Trophoblast cell (in vitro differentiated cells and primary cell): ENCODE results near the gene TEC.
A peak's percentile ranks its signal among the peaks of the same experiment; 100 is the strongest.

Source experiments
- DNase-seq, 2 donors: peaks; one replicate each; pipeline ENCODE4 v3.0.0-alpha.2; 2016
- H2AFZ ChIP-seq: 2 replicates; pipeline ENCODE4 v1.6.1; 2013; ENCODE audit warnings: low read length, moderate library complexity, mild to moderate bottlenecking; ENCODE audit not compliant: insufficient read depth, poor library complexity
- H2AK5ac ChIP-seq: 2 replicates; pipeline ENCODE4 v1.6.1; 2013; ENCODE audit warnings: mild to moderate bottlenecking, low read length
- H2BK120ac ChIP-seq: 2 replicates; pipeline ENCODE4 v1.6.1; 2013; ENCODE audit warnings: low read length, mild to moderate bottlenecking, moderate library complexity; ENCODE audit not compliant: insufficient read depth, poor library complexity
- H2BK12ac ChIP-seq: 2 replicates; pipeline ENCODE4 v1.6.1; 2013; ENCODE audit warnings: mild to moderate bottlenecking, low read length, moderate library complexity
- H2BK5ac ChIP-seq: 2 replicates; pipeline ENCODE4 v1.6.1; 2013; ENCODE audit warnings: low read length, low read depth, moderate library complexity, mild to moderate bottlenecking; ENCODE audit not compliant: poor library complexity
- H3K14ac ChIP-seq: 2 replicates; pipeline ENCODE4 v1.6.1; 2013; ENCODE audit warnings: mild to moderate bottlenecking, low read length
- H3K18ac ChIP-seq: 2 replicates; pipeline ENCODE4 v1.6.1; 2013; ENCODE audit warnings: mild to moderate bottlenecking, low read length
- H3K23ac ChIP-seq: 2 replicates; pipeline ENCODE4 v1.6.1; 2013; ENCODE audit warnings: low read length
- H3K27ac ChIP-seq: 2 replicates; pipeline ENCODE4 v1.5.1; 2013; ENCODE audit warnings: low read depth, mild to moderate bottlenecking, inconsistent platforms, low read length, moderate library complexity
- H3K27me3 ChIP-seq: 2 replicates; pipeline ENCODE4 v1.6.1; 2013; ENCODE audit warnings: inconsistent platforms, mild to moderate bottlenecking, low read length, moderate library complexity; ENCODE audit not compliant: insufficient read depth
- H3K36me3 ChIP-seq, 2 experiments: 1 replicate in 1 of 2; 2 replicates in 1 of 2; pipeline ENCODE4 v1.6.1; 2013; ENCODE audit warnings: low read length in 2 of 2, mild to moderate bottlenecking in 2 of 2, moderate library complexity in 1 of 2; ENCODE audit not compliant: insufficient read depth in 2 of 2, control insufficient read depth in 1 of 2
- H3K4ac ChIP-seq: 2 replicates; pipeline ENCODE4 v1.6.1; 2013; ENCODE audit warnings: low read depth, mild to moderate bottlenecking, low read length, moderate library complexity
- H3K4me1 ChIP-seq, 2 experiments: 1 replicate in 1 of 2; 2 replicates in 1 of 2; pipeline ENCODE4 v1.6.1; 2013; ENCODE audit warnings: low read length in 2 of 2, mild to moderate bottlenecking in 2 of 2, moderate library complexity in 1 of 2; ENCODE audit not compliant: insufficient read depth in 2 of 2, control insufficient read depth in 1 of 2
- H3K4me2 ChIP-seq: 2 replicates; pipeline ENCODE4 v1.6.1; 2013; ENCODE audit warnings: inconsistent platforms, mild to moderate bottlenecking, low read length, moderate library complexity
- H3K4me3 ChIP-seq: 2 replicates; pipeline ENCODE4 v1.5.1; 2013; ENCODE audit warnings: mild to moderate bottlenecking, low read depth, low read length, inconsistent platforms
- H3K79me1 ChIP-seq: one replicate; pipeline ENCODE4 v1.6.1; 2013; ENCODE audit warnings: low read length
- H3K79me2 ChIP-seq: 2 replicates; pipeline ENCODE4 v1.6.1; 2013; ENCODE audit warnings: low read length, mild to moderate bottlenecking; ENCODE audit not compliant: control insufficient read depth, insufficient read depth, poor library complexity
- H3K9ac ChIP-seq: 2 replicates; pipeline ENCODE4 v1.6.1; 2013; ENCODE audit warnings: mild to moderate bottlenecking, low read length
- H3K9me3 ChIP-seq: 2 replicates; pipeline ENCODE4 v1.6.1; 2013; ENCODE audit warnings: low read depth, mild to moderate bottlenecking, control low read depth, inconsistent platforms, low read length; ENCODE audit not compliant: insufficient read depth
- H4K12ac ChIP-seq: 2 replicates; pipeline ENCODE4 v1.6.1; 2013; ENCODE audit warnings: low read depth, mild to moderate bottlenecking, low read length, moderate library complexity
- H4K8ac ChIP-seq: 2 replicates; pipeline ENCODE4 v1.6.1; 2013; ENCODE audit warnings: low read depth, mild to moderate bottlenecking, low read length, moderate library complexity
- H4K91ac ChIP-seq: one replicate; pipeline ENCODE4 v1.6.1; 2013; ENCODE audit warnings: low read depth, mild to moderate bottlenecking, low read length, moderate library complexity
- WGBS: extraction: QIAGEN DNeasy Blood & Tissue Kit; methylation state at CpG from one replicate; pipeline ENCODE4 v1.1.7; 2013; ENCODE audit warnings: missing lambda C conversion rate; ENCODE audit not compliant: insufficient read length, insufficient coverage; ENCODE audit errors: extremely low coverage; 5-methylcytosine and 5-hydroxymethylcytosine counted together

Gene TEC

DNA sequence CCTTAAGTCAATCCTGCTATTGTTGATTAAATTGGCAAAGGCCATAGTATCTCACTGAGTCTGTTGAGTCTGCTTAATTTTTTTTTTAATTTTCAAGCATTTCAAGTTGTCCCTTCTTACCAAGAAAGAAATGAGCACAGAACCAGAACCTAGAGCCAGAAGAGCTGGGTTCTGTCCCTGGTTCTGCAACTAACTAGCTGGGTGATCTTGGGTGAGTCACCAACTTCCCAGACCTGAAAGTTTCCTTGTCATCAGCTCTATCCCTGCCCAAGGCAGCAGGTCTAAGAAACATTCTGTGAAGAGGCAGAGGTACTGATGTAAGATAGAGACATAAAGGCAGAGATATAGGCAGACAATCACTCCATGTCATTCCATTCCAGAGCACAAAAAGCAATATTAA lies 17.3 kb downstream of the TEC start:
- Histone ChIP-seq H3K27me3 (no peaks in the 10 kb centered on the region), H4K12ac (no peak overlapping the region), H3K79me2 (no peaks in the 10 kb centered on the region), H3K23ac (no peak overlapping the region), H3K4me2 (no peak overlapping the region), H3K79me1 (no peaks in the 10 kb centered on the region), H3K4me1 (peaks cover 5 to 7% of the 10 kb centered on the region in 2 experiments), H2AK5ac (no peak overlapping the region), H3K4me3 (no peak overlapping the region), H3K9ac (no peak overlapping the region), H2BK12ac (no peak overlapping the region), H3K9me3 (peaks cover 2% of the 10 kb centered on the region), H3K36me3 (no peaks in the 10 kb centered on the region), H3K18ac (no peak overlapping the region), H2BK120ac (no peak overlapping the region), H3K14ac (no peak overlapping the region), H3K27ac (no peak overlapping the region), H2AFZ (no peak overlapping the region), H2BK5ac (no peak overlapping the region), H4K91ac (no peak overlapping the region), H4K8ac (no peak overlapping the region), H3K4ac (no peak overlapping the region)
- peak; percentile 7 to 21 for DNase-seq

- WGBS, result 100% methylated on average over 2 of the region's 2 CpGs
- Histone ChIP-seq H4K8ac (no peak overlapping the region), H3K4me2 (no peak overlapping the region), H3K18ac (no peak overlapping the region), H3K4me3 (no peak overlapping the region), H2BK120ac (no peak overlapping the region), H3K14ac (no peak overlapping the region), H3K27ac (no peak overlapping the region), H2AK5ac (no peak overlapping the region), H3K4me1 (peaks cover 3 to 6% of the 10 kb centered on the region in 2 experiments), H3K36me3 (no peaks in the 10 kb centered on the region), H4K91ac (no peak overlapping the region), H3K27me3 (no peaks in the 10 kb centered on the region), H3K9me3 (peaks cover 2% of the 10 kb centered on the region), H4K12ac (no peak overlapping the region), H3K79me2 (no peaks in the 10 kb centered on the region), H3K79me1 (no peaks in the 10 kb centered on the region), H3K4ac (no peak overlapping the region), H3K23ac (no peak overlapping the region), H2AFZ (no peak overlapping the region), H2BK12ac (no peak overlapping the region), H2BK5ac (no peak overlapping the region), H3K9ac (no peak overlapping the region)
- no peak for DNase-seq
These were observed 18.7 kb downstream of the TEC start for GRCh38 chr4:48250980-48251379.

DNA sequence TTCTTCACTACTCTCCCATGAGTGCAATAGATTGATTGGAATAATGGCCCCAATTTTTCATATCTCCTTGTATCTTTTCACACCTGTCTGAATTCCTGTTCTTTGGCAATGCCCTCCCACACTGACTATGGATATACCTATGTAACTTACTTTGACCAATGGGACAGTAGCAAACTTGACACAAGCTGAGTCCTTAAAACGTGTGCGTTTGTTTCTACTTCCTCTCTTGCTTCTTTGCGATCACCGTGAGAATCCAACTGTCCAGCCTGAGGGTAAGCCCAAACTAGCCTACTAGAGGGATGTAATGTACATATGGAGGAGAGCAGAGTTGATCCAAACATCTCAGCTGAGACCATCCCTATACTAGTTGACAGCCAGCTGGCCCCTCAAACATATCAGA lies 19.3 kb downstream of the TEC start:
- Histone ChIP-seq H3K23ac (no peak overlapping the region), H3K79me2 (no peaks in the 10 kb centered on the region), H2AK5ac (no peak overlapping the region), H3K27me3 (no peaks in the 10 kb centered on the region), H3K4me2 (no peak overlapping the region), H3K4me1 (peaks cover 2 to 4% of the 10 kb centered on the region in 2 experiments), H4K12ac (no peak overlapping the region), H2BK12ac (no peak overlapping the region), H4K91ac (no peak overlapping the region), H3K4ac (no peak overlapping the region), H3K9ac (no peak overlapping the region), H3K9me3 (peaks cover 2% of the 10 kb centered on the region), H2AFZ (no peak overlapping the region), H3K18ac (no peak overlapping the region), H3K27ac (no peak overlapping the region), H3K36me3 (no peaks in the 10 kb centered on the region), H4K8ac (no peak overlapping the region), H3K14ac (no peak overlapping the region), H3K79me1 (no peaks in the 10 kb centered on the region), H2BK120ac (no peak overlapping the region), H2BK5ac (no peak overlapping the region), H3K4me3 (no peak overlapping the region)
- no CpG with 5 or more reads among the region's 4 CpGs for WGBS
- DNase-seq, result no peak

DNA sequence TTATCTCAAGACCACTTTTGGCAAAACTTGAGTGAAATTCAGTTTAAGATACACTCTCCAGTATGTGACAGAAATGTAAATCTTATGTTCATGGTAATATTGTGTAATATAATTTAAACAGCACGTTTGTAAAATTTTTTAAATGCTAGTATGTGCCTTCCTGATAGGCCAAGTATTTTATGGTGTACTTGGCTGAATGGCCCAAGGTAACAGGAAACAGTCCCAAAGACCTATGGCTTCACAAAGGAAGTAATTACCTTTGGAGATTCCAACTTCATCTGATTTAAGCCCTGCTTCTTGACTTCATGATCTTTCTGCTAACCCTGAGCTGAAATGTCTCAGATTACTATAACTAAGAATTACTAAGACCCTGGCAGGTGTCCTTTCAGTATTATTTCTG lies 20.3 kb downstream of the TEC start:
- H2BK5ac ChIP-seq, result no peak overlapping the region
- no peak overlapping the region for H3K18ac ChIP-seq
- H3K23ac ChIP-seq, result no peak overlapping the region
- no peak overlapping the region for H4K91ac ChIP-seq
- H2AFZ ChIP-seq, result no peak overlapping the region
- H2BK120ac ChIP-seq, result no peak overlapping the region
- no peak overlapping the region for H3K4ac ChIP-seq
- no peak overlapping the region for H3K4me3 ChIP-seq
- H3K27ac ChIP-seq, result no peak overlapping the region
- H3K14ac ChIP-seq, result no peak overlapping the region
- no peaks in the 10 kb centered on the region for H3K79me2 ChIP-seq
- no peaks in the 10 kb centered on the region for H3K79me1 ChIP-seq
- H2BK12ac ChIP-seq, result no peak overlapping the region
- H3K4me1 ChIP-seq, result no peaks in the 10 kb centered on the region
- H3K27me3 ChIP-seq, result no peaks in the 10 kb centered on the region
- no peak overlapping the region for H4K8ac ChIP-seq
- H3K9me3 ChIP-seq, result no peaks in the 10 kb centered on the region
- H3K4me2 ChIP-seq, result no peak overlapping the region
- H2AK5ac ChIP-seq, result no peak overlapping the region
- no peaks in the 10 kb centered on the region for H3K36me3 ChIP-seq
- DNase-seq, result no peak
- WGBS, result no CpG with 5 or more reads among the region's 1 CpG
- H4K12ac ChIP-seq, result no peak overlapping the region
- H3K9ac ChIP-seq, result no peak overlapping the region
